Activated gamma-delta T cell (primary cell): Measurements from ENCODE around the gene ZRANB3.
"Not testable (repeated sequence)": the region's sequence is repeated elsewhere in the genome, so short reads cannot be mapped to it uniquely, and the experiment has no call there.

Source experiments
- DNase-seq: peaks from one replicate; lab custom pipeline; 2025; lab: John Stamatoyannopoulos, UW

Gene ZRANB3

GRCh38 chr2:135335256-135335655 lies 195.8 kb downstream of the ZRANB3 start:
- DNase-seq = no peak

GRCh38 chr2:135327146-135327545 lies 203.9 kb downstream of the ZRANB3 start:
- no peak for DNase-seq

- no peak for DNase-seq
Measured at GRCh38 chr2:135320465-135321355, 210.3 kb downstream of the ZRANB3 start.

DNA sequence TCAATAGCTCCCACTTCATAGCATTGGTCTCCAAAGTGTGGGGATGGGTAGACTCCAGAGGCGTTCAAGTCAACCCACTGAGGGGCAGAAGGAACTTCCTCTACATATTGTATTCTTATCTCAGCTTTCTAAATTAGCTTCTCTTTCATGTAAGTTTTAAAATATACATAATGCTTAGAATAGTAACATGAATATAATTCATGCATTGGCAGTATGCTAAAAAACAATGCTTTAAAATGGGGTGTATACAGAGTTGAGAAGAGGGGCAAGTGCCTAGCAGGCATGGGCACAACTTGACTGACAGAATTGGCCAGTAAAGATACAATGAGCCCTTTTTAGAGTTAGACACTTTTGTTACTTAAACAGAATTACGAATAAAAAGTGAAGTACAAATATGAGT lies 212.2 kb downstream of the ZRANB3 start:
- no peak for DNase-seq

GRCh38 chr2:135317375-135317774 lies 213.6 kb downstream of the ZRANB3 start:
- no peak for DNase-seq

GRCh38 chr2:135311962-135312361 lies 219.1 kb downstream of the ZRANB3 start:
- no peak for DNase-seq

- DNase-seq = no peak
Measured at GRCh38 chr2:135311268-135311667, 219.8 kb downstream of the ZRANB3 start.

DNA sequence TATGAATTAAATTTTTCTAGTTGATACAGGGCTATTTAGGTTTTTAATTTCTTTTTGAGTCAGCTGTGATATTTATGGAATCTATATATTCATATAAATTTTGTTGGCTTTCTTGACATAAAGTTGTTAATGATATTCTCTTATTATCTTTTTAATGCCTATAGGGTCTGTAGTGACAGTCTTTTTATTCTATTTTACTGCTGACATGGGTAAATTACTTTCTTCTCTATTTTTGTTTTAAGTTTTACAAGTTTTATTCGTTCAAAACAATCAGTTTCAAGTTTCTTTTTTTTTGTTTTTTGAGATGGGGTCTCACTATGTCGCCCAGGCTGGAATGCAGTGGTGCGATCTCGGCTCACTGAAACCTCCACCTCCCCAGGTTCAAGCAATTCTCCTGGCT lies 226.3 kb downstream of the ZRANB3 start:
- DNase-seq = no peak

GRCh38 chr2:135299658-135300244 lies 231.3 kb downstream of the ZRANB3 start:
- no peak for DNase-seq

DNA sequence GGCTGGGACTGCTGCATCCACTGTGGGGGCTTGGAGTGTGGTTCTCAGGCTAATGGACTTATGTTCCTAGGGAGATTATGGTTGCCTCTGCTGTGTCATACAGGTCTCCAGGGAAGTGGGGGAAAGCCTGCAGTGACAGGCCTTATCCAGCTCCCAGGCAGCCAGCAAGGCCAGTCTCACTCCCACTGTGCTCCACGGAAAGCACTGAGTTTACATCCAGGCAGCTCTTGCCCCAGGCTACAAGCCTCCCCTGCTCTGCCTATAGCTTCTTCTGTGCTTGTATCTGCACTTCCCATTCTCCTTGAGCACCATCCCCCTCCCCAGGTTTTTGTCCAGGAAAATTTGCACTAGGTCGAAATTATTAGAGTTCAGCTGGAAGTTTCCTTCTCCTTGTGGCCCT lies 231.9 kb downstream of the ZRANB3 start:
- no peak for DNase-seq

DNA sequence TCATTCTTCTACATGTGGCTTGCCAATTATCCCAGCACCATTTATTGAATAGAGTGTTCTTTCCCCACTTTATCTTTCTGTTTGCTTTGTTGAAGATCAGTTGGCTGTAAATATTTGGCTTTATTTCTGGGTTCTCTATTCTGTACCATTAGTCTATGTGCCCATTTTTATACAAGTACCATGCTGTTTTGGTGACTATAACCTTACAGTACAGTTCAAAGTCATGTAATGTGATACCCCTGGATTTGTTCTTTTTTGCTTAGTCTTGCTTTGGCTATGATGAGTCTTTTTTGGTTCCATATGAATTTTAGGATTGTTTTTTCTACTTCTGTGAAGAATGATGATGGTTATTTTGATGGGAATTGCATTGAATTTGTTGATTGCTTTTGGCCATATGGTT lies 243.9 kb downstream of the ZRANB3 start:
- not testable (repeated sequence) for DNase-seq

DNA sequence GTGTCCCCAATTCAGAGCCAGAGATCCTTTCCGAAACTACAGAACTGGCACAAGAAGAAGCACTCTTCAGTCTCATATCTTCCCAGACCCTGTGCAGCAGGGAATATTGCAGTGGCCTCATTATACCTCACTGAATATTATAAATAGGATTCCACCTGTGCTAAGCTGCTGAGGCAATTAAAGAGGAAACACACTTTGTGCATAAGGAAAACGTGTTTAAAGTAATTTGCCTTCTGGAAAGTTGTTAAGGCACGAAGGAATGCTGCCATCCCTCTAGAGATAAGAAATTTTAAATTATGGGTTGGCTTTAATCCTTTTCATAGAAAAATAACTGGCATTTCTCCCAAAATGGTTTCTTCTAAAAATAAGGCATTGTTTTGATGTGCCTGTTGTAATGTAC lies 245.6 kb downstream of the ZRANB3 start:
- no peak for DNase-seq

DNA sequence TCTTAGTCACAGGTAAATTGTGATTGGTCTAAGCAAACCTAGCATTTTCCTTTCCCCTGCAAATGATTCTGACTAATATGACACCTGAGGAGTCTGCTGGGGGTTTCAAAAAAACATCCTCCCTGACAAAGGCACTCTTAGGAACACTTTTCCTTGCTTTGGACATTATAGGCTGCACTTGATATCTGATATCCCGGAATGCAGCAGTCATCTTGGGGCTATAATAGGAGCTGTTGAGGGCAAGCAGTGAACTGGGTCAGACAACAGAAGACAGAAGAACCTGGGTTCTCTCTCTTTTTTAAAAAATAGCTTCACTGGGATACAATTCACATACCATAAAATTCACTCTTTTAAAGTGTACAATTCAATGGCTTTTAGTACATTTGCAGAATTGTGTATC lies 249.6 kb downstream of the ZRANB3 start:
- no peak for DNase-seq

DNA sequence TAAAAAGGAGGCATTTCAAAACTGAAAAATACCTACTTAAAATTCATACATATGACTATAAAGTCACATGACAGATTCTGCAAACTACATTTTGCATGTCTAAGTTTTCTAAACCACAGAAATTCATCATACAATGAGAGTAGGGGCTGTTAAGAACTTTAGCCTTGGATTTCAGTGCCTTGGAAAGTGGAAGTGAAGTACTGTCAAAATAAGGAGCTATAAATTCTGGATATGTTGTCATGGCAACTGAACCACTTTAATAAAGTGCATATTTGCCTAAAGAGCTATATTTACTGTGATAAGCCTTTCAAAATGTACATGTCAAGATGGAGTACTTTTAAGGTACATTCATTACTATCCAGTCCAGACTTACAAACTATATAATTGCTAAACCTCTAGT lies 251.8 kb downstream of the ZRANB3 start:
- no peak for DNase-seq

- DNase-seq = no peak
Measured at GRCh38 chr2:135276525-135276924, 254.5 kb downstream of the ZRANB3 start.

- DNase-seq = no peak
Measured at GRCh38 chr2:135271006-135271405, 260.0 kb downstream of the ZRANB3 start.

DNA sequence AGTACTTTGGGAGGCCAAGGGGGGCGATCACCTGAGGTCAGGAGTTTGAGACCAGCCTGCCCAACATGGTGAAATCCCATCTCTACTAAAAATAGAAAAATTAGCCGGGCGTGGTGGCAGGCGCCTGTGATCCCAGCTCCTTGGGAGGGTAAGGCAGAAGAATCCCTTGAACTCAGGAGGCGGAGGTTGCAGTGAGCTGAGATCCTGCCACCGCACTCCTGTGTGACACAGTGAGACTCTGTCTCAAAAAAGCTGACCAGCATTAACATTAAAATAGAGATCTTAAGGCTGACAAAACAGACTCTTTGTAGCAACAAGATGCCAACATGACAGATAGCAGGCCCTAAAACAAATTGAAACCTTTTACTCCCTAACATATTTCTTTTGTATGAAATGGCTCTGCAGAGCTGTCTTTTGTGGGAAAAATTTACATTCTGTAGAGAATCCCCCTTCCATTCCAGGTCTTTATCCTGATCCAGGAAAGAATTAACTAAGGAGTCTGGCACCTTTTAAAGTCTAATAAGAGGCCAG lies 265.0 kb downstream of the ZRANB3 start:
- no peak for DNase-seq

GRCh38 chr2:135259123-135259522 lies 271.9 kb downstream of the ZRANB3 start:
- DNase-seq = no peak

- no peak for DNase-seq
Measured at GRCh38 chr2:135258193-135258592, 272.8 kb downstream of the ZRANB3 start.

- no peak for DNase-seq
Measured at GRCh38 chr2:135257383-135258090, 273.5 kb downstream of the ZRANB3 start.

- DNase-seq = no peak
Measured at GRCh38 chr2:135256531-135257260, 274.3 kb downstream of the ZRANB3 start.

GRCh38 chr2:135255208-135255607 lies 275.8 kb downstream of the ZRANB3 start:
- DNase-seq = no peak
